ENCODE data around the gene CXCL12.

The CXCL12 gene

DNA sequence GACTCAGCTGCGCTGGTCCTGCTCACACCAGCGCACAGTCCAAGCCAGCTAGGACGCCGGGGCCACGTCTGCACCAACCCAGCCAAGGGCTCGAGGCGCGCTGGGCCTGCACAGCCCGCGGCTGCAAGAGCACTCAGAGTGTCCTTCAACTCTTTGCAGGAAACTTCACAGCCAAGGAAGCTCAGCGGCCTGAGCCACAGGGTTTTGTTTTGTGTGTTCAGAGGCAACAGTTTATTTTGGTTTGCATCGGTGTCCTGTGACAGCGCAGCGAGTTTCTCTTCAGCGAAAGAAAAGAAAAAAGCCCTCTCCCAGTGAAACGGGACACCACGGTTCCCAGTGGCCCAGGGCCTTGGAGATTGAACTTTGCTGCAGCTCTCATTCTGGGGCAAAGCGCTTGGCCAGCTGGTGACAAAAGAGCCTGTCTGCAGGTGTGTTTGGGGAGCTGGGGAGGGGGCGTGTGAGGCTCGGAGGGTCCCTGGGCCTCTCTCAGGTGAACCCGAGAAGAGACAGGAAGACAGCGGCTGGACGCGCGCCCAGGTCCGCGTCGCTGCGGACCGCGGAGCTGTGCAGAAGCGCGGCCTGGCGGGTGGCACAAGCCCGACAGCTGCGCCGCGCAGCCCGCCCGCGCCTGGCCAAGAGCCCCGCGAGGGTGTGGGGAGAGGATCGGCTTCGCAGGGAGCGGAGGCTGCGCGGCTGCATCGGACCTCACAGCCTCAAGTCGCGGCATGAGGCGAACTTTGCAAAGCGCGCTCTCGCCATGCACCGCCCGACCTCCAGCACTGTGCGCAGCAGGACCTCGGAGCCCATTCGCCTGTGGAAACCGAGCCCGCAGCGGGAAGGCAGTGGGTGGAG, 922 bp downstream of the CXCL12 start:
- no peak for DNase-seq

DNA sequence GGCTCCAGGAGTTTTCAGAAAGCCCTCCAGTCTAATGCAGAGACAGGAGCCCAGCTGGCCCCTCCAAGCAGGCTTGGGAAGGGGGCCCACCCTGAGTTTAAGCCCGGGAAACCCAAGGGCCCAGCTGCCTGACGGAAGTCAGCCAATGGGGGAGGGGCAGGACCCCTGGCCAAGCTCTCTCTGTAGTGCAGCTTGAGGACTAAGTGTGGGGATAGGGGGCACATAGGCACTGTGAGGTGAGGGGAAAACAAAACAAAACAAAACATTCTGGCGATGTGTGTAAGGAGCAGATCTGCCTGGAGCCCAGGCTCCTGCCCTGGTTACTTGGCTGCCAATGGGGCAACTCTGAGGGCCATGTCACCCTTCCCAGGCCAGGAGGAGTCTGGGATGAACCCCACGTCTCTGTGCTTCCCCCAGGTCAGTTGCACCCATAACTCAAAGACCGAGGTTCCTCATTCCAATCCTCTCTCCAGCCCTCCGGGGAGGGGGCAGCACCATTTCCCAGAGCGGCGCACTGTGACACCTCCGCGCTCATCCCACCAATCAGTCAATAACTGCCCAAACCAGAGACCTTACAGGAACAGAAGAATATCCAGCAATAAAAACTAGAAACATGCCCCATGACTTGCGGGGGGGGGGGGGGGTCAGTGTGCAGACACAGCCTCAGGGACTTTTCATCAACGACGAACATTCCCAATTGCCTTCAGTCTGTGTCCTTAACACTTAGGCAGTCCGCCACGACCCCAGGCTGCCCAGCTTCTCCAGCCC, 1.7 kb downstream of the CXCL12 start:
- DNase-seq, result no peak

DNA sequence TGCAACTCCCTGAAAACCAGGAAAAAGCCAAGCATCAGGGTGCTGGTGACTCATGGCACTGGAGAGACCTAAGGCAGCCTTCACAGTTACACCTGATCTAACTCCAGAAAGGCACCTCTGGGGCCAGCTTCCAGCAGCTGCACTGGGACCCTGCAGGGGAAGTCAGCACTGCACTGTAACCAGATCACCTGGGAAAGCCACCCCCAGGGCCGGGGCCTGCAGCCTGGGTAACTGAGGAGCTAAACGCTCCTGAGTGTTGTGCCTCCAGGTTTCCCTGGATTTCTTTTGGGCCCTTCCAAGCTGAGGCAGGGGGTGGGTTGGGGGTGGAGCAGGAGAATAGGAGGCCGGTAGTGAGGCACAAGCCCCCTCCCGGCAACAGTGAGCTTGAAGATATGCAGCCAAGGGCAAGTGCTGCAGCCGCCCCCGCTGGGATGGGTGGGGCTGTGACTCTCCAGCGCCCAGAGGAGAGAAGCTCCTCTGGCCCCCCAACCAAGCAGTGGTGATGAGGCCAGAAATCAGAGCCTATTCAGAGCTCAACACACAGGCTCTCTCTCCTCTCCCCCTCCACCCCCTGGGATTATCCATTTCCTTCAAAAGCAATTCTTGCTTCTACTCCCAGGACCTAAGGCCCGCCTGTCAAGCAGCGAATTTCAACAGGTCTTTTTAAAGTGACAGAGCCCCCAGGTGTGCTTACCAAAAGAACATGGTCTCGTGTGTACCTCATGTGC, 2.6 kb downstream of the CXCL12 start:
- DNase-seq, result no peak

DNA sequence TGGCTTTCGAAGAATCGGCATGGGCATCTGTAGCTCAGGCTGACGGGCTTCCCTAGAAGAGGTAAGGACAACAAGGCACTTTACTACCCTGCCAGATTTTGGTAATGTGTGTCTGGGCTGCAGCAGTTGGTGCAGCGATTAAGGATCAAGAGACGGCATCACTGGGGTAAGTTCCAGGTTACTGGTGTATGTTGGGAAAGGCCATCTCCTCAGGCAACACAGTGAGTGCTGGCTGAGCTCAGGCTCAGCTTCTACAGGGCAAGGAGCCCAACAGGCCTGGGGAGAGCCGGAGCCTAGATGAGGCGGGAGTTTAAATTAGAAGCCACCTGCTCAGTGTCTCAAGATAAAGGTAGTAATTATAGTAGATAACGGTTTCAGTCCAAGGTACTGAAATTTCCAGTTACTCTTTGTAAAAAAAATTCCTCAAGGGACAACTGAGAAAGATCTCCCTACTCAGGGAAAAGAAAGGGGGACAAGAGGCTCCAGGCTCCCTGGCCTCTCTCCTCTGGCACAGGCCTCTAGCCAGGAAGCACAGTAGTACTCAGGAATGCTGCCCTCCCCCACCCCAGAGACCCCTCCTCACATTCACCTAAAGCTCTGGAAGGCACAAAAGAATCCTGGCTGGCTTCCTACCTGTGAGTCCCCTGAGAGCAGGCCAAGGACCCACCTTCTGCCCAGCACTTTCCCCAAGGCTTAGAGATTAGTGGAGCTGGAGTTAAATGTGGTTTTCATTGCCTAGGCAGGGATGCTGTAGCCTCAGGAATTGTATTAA, 3.9 kb downstream of the CXCL12 start:
- no peak for DNase-seq

DNA sequence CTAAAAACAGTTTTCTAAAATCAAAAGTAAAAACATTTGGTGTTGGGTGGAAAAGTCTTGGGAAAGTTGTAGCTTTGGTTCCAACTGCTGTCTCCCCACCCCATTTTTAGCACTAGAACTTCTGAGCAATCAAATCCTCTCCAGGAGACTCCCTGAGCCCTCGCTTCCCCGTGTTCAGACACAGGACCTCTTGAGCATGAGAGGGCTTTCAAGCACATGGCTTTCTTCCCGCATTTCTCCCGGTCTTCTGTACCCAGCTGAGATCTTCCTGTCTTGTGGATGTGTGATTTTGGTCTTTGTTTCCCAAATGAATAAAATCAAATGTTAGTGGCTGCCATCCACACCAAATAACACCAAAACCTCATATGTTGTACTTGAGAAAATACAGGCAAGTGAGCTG, 5.0 kb downstream of the CXCL12 start:
- no peak for DNase-seq

DNA sequence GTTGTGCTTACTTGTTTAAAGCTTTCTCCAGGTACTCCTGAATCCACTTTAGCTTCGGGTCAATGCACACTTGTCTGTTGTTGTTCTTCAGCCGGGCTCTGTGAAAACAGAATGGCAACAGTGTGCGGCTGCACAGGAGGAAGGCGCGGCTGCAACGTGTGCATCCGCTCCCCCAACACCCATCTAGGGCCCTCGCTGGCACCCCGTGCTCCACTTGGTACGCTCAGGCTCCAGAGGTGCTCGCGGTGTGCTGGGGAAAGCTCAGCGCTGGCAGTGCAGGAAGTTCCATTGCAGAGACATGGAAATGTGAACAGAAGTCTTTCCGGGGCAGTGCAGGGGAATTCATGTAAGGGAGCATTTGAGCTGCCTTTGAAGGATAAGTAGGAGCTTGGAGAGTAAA, 6.3 kb downstream of the CXCL12 start:
- no peak for DNase-seq

DNA sequence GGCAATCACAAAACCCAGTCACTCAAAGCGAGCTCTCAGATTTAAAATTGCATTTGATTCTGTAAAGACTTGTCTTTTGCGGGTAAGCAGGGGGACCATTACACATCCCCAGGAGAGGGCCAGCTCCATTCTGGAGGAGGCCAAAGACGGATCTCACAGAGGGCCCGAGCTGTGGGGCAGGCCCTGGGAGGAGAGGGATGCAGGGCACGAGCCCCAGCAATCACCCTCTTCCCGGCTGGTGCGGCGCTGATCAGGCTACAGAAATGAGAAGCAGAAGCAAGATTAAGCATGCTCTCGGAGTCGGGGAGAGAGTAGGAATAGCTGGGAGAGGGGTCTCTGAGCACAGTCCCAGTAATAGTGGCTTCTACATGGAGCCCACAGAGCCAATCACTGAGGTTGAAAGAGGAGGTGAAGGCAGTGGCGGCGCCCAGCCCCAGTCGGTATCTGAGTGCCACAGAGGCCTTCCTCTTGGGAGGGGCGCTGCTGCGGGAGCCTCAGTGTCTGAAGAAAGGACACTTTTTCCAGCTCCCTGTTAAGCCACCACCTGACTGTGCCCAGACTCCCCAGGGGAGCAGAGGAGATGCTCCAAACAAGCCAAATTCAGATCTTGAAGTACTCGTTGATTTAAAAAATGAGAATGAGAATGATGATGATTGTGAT, 7.1 kb downstream of the CXCL12 start:
- DNase-seq, result no peak

DNA sequence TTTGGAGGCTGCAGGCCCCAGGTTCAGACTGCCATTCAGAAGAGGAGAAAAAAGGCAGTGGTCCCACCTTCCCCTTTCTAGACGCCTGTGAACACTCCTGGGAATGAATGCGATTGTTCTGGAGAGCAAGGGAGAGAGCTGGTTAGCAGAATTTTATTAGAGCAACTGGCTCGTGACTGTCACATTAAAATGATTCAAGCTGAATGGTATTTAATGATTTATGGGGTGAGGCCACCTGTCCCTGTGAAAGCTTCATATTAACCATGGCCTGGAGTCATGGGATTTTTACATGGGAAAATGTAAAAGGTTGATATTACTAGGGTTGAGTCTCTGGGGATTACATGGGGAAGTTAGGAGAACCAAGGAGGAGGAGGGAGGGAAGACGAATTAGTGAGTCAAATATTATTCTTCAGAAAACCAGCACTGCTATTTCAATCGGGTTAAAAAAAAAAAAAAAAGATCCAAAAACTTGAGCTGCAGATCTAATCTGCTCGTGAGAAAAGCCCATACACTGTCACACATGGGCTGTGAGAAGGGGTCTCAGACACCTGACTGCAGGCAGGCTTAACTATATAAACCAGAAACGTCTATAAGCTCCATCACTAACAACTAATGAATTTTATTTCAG, 8.3 kb downstream of the CXCL12 start:
- no peak for DNase-seq

DNA sequence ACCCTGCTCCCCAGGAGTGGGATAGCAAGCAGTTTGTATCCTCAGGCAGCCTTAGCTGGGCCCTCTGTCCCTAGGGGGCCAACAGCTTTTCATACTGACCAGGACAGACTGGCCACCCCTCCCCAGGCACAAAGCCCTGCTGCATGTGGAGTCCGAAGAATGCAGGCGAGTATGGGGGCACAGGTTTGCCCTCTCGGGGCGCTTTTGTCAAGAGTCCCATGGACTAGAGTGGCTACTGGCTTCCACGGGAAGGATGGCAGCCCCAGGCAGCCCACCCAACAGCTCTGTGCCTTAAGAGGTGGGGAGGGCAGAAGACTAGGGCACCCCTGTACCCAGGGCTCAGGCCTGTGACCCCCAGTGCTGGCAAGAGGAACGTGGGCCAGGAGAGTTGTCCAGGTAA, 10.7 kb downstream of the CXCL12 start:
- no peak for DNase-seq

DNA sequence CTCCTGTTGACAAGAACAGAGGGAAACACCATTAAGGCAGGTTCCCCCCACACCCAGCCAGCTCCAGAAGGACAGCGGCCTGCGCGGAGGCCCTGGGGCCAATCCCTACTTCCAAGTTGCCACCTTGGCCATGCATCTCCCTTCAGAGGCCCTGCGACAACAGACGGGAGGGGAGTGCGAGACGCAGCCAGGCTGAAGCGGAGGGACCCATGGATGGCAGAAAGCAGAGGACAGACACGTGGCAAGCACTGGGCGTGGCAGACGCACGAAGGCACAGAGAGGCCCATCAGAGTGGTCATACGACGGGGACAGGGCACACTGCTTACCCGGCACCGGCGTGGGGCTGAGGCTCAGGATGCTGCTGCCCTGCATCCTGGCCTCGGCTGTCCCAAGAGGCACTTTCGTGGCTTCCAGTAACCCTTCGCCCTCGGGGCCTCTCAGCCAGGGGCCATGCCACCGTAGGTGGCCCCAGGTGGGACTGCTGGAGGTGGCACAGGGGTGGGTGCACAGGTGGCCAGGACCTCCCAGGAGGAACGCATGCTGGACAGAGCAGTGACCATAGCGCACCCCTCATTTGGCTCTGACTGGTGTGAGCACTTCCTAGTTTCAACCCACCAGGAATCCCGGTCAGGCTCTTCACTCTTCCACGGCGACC, 11.4 kb downstream of the CXCL12 start:
- no peak for DNase-seq

DNA sequence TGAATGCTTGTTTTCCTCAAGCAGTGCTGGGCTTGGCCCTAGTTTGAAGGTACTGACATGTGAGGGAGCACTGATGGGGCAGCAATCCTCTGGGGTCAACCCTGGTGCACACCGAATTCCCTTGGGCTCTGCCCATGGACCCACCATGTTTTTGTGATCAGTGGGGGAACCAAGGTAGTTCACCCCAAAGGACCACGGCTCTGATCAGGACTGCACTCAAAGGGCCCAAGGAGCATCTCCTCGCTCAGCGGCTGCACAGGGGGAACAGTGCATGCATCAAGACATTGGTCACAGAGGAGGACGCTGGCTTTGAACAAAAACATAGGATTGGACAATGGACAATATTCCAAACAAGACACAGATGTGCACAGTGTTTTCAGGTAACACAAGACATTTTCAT, 12.7 kb downstream of the CXCL12 start:
- DNase-seq, result no peak

DNA sequence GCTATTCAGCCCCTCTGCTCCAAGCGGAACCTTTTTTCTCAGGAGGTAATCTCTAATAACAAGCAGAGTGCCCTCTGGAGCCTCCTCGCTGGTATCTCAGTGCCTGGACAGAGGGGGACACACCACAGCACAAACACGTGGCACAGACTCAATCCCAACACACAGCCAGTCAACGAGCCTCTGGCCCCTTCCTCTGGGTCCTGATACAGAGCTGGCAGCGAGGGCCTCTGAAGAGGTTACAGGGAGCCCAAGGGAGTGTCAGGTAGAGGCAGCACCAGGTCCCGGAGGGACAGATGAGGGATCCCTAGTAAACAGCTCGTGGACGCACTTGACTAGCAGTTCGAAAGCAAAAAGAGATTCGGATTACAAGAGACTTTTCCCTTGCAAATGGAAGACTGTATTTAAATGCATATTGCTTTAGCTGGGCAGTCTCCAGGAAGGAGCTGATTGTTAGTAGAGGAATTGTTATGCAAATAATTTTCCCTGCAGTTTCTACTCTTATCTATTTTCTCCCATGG, 14.1 kb downstream of the CXCL12 start:
- no peak for DNase-seq

DNA sequence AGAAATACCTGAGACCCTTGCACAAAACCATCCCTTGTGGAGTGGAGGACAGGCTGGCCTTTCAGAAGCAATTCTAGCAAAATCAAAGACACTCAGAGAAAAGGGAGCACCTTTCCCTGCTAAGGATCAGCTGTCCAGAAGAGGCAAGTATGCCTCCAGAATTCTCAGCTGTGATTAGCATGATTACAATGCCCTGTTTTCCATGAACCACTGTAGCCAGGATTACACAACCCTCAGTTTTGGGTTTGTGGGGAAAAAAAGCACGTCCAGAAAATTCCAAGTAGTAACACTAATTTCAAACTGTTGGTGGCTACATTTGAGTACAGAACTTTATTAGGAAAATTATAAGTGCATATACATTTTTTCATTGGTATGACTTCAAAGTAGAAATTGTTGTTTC, 15.0 kb downstream of the CXCL12 start:
- DNase-seq, result no peak

DNA sequence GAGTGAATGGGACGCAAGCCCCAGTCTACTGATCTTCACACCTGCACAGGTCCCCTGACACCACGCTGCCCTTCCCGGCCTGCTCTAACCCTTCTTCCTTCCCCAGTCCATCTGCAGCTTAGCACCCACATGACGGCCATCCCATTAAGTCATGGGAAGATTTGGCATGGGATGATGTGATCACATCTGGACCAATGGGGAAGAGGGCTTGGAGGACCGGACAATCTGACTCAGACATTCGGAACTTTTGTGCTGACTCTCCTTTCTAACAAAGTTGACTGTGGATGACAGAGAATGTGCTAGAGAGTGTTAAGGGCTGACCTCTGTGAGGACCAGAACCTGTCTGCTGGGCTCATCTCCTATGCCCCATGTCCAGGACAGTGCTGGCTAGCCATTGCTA, 15.6 kb downstream of the CXCL12 start:
- DNase-seq, result no peak

DNA sequence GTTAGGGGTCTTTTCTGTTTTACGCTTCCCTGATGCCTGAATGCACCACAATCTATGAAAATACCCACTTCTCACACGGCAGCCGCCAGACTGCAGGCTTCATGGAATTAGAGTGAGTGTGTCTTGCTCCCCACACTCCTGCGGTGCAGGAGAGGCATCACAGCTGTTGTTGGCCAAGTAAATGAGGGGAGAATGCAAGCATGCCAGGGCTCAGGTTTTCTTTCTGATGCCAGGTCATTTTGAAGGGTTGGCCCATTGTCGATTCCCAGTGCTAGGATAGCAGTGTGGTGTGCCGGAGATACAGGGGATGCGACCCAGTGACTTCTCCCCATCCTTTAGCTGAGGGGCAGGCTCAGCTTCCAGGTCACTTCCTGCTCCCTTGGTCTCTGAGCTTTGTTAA, 16.3 kb downstream of the CXCL12 start:
- no peak for DNase-seq

DNA sequence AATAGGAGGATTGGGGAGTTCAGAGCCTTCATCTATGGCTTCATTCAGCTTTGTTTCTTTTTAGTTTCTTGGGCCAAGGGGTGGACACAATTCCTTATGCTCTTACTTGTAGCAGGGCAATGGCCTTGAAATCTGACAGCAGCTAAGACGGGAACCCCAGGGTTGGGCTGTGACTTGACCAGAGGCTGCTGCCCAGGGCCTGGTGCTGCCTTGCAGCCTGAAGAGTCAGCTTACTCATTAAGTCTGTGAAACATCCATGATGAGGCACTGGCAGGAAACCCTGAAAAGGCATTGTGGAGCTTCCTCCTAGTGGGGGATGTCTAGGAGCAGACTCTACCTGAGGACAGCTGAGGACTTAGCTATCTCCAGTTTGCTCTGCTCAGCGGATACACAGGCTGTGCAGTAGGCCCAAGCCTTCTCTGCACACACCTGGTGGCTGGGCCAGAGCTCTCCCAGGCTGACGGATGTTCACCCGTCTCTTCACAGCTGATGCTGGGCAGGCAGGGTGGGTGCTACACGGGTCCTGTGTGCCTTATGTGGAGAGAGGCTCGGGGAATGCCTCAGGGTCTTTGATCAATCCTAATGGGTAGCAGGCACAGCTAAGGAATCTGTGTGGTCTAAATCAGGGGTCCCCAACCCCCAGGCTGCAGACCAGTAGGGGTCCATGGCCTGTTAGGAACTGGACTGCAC, 17.8 kb downstream of the CXCL12 start:
- DNase-seq, result no peak

DNA sequence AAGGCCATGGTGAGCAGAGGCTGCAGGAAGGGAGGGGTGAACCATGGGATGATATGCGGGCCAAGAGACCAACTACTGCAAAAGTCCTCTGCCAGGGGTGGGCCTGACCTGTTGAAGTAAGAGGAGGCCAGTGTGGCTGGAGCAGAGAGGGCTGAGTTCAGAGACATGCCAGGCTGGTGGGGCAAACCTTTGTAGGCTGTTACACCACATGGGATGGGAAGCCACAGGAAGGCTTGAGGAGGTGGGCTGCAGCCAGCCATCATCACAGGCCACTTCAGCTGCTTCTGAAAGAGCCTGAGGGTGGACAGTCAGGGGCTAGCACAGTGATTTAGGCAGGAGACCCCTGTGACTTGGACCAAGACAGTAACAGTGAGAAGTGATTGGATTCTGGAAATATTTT, 20.3 kb downstream of the CXCL12 start:
- no peak for DNase-seq

DNA sequence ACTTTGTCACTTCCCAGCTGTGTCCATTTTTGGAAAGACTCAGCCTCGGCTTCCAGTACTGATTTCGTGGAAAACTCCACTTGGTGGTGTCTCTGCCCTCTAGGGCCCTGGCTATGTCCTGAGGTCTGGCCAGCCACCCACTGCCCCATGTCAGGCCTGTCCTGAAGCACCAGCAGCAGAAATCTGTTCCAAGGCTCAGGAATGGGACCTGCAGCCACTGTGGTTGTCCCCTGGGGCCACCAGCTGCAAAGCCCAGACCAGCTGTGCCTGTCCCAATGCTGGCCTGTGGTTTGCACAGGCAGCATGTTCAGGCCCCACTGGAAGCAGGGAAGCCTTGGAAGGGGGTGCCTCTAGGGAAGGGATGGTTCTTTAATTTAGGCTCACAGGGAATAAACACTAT, 21.2 kb downstream of the CXCL12 start:
- DNase-seq, result no peak

DNA sequence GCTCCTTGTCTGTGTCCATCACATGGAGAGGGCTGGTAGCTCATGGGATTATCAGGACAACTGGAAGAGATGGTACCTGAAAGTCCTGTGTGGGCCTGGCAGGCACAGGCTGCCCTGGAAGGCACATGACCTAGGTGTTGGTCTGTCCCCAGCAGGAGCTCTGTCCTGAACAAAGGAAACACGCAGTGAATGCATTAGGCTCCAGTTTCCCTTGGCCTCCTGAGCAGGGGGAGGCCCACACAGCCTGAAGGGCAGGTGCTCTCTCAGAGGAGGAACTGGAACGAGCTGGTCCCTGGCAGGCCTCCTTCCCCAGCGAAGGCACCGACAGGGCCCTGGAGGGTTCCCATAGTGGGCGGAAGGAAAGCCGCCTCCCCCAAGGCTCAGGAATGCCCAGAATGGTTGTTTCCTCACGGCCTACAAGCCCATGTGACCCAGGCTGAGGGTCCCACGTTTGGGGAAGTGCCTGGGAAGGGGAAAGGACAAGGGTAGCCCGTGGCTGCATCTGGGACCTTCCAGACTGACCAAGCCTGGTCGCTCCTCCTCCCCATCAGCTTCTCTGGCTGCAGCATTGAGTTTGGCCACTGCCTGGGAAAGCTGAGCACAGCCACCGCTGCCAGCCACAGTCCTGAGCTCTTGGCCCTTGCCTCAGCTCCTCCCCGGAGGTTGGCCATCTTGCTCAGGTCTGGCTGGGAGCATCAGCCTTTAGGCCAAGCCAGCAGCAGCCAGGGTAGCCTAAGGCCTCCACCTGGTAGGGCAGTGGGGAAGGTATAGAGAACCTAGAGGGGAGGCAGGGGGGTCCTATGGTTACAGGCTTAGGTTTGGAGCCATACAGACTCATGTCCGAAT, 21.8 kb downstream of the CXCL12 start:
- DNase-seq, result no peak

DNA sequence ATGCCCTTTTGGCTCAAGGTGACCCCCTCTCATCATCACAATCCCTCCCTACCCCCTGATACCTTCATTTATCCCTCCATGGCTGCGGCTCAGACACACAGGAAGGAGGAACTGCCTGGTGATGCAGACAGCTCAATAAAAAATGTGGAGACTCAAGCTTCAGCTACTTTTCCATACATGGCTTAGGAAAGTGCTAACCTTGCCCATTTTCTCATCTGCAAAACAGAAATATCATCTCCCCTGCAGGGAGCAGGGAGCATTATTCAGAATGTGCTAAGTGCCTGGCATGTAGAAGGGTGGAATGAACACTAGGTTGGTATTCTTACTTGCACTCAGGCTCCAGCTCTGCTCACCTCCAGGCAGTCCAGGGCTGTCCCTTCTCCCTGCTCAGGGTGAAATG, 23.8 kb downstream of the CXCL12 start:
- DNase-seq, result no peak
